B cell (primary cell): ENCODE data around the gene KRTAP21-1. TPM values are rescaled to one million over a fixed set of nuclear protein-coding genes. Genes with fewer than 3 reads are reported as not detected.

Source experiments
- ATAC-seq: fragments of 200-7000 bp; cut with Tn5 transposase; one replicate; pipeline ENCODE4 v1.10.0; 2021; ENCODE audit warnings: low read depth, mild to moderate bottlenecking, moderate number of reproducible peaks, moderate library complexity
- CTCF ChIA-PET: fragments of 350-600 bp; sonication (Branson Sonifier 250); formaldehyde crosslinking; loops from one replicate; lab custom pipeline; 2021; ENCODE audit warnings: antibody characterized with exemption, inconsistent platforms; lab: Charles Lee
- POLR2A ChIA-PET: fragments of 350-600 bp; sonication (Branson Sonifier 250); formaldehyde crosslinking; loops from one replicate; lab custom pipeline; 2021; ENCODE audit warnings: antibody characterized with exemption; lab: Charles Lee
- DNase-seq: peaks from one replicate; pipeline ENCODE4 v3.0.0; 2013
- H2AFZ ChIP-seq: 2 replicates; pipeline ENCODE4 v1.6.1; 2012; ENCODE audit warnings: mild to moderate bottlenecking, low read depth, low read length; ENCODE audit not compliant: insufficient read depth, poor library complexity, severe bottlenecking
- H3K27ac ChIP-seq, 2 donors: 1 replicate in 1 of 2; 2 replicates in 1 of 2; pipeline ENCODE4 v1.5.1; 2012 to 2013; ENCODE audit warnings: low read length in 2 of 2, mild to moderate bottlenecking in 2 of 2, moderate library complexity in 1 of 2
- H3K27me3 ChIP-seq, 4 experiments: fragments of 200-600 bp in 1 of 4; sonication (generic) in 1 of 4; replicated peaks in 1 of 4; 1 replicate in 2 of 4; 2 replicates in 2 of 4; pipeline versions ENCODE4 v1.6.1 to v1.7.0; 2013 to 2016; ENCODE audit warnings: low read length in 3 of 4, mild to moderate bottlenecking in 2 of 4, mixed read lengths in 1 of 4, moderate library complexity in 1 of 4; ENCODE audit not compliant: insufficient read depth in 4 of 4, control insufficient read depth in 3 of 4; ENCODE audit errors: control extremely low read depth in 1 of 4
- H3K36me3 ChIP-seq, 2 experiments: replicated peaks in 1 of 2; 1 replicate in 1 of 2; 2 replicates in 1 of 2; pipeline versions ENCODE4 v1.6.1 to v1.7.1; 2013; ENCODE audit warnings: low read length in 1 of 2; ENCODE audit not compliant: insufficient read depth in 2 of 2, control insufficient read depth in 1 of 2; ENCODE audit errors: control extremely low read depth in 1 of 2, extremely low read depth in 1 of 2
- H3K4me1 ChIP-seq, 2 donors: fragments of 200-600 bp in 1 of 2; sonication (generic) in 1 of 2; 1 replicate in 1 of 2; 2 replicates in 1 of 2; pipeline versions ENCODE4 v1.5.1 to v1.6.1; 2013 to 2017; ENCODE audit warnings: low read length in 2 of 2; ENCODE audit not compliant: control insufficient read depth in 2 of 2, insufficient read depth in 2 of 2
- H3K4me2 ChIP-seq: replicated peaks from 2 replicates; pipeline ENCODE3; 2012; ENCODE audit warnings: mild to moderate bottlenecking, low read depth, low read length; ENCODE audit not compliant: poor library complexity, severe bottlenecking
- H3K4me3 ChIP-seq, 5 experiments: fragments of 200-600 bp in 1 of 5; sonication (generic) in 1 of 5; 1 replicate in 3 of 5; 2 replicates in 2 of 5; pipeline versions ENCODE4 v1.5.1 to v1.7.0; 2011 to 2016; ENCODE audit warnings: low read length in 4 of 5, mild to moderate bottlenecking in 4 of 5, low read depth in 2 of 5, control low read depth in 1 of 5, moderate library complexity in 1 of 5; ENCODE audit not compliant: insufficient read depth in 1 of 5; ENCODE audit errors: control extremely low read depth in 1 of 5, extremely low read depth in 1 of 5
- H3K79me2 ChIP-seq: fragments of 200-600 bp; sonication (generic); one replicate; pipeline ENCODE4 v1.6.0; 2016; ENCODE audit warnings: low read length; ENCODE audit not compliant: control insufficient read depth, insufficient read depth
- H3K9ac ChIP-seq: fragments of 200-600 bp; sonication (generic); 2 replicates; pipeline ENCODE4 v1.6.1; 2017; ENCODE audit warnings: mild to moderate bottlenecking, low read length, moderate library complexity
- H3K9me3 ChIP-seq, 3 donors: one replicate each; pipeline versions ENCODE4 v1.6.1 to v1.7.1; 2013; ENCODE audit warnings: low read length in 2 of 3; ENCODE audit not compliant: control insufficient read depth in 2 of 3, insufficient read depth in 1 of 3; ENCODE audit errors: control extremely low read depth in 1 of 3
- H4K20me1 ChIP-seq: 2 replicates; pipeline ENCODE4 v1.6.0; 2012; ENCODE audit warnings: mild to moderate bottlenecking, low read length; ENCODE audit not compliant: insufficient read depth, control insufficient read depth, poor library complexity, severe bottlenecking
- H3K27ac Mint-ChIP-seq: one replicate; pipeline ENCODE4 v1.8.0; 2021; ENCODE audit warnings: mixed read lengths
- H3K27me3 Mint-ChIP-seq: one replicate; pipeline ENCODE4 v1.8.0; 2021; ENCODE audit warnings: mixed read lengths
- H3K4me1 Mint-ChIP-seq: one replicate; pipeline ENCODE4 v1.8.0; 2021; ENCODE audit warnings: mixed read lengths
- H3K4me3 Mint-ChIP-seq: one replicate; pipeline ENCODE4 v1.8.0; 2021; ENCODE audit warnings: mixed read lengths
- H3K9me3 Mint-ChIP-seq: one replicate; pipeline ENCODE4 v1.8.0; 2022; ENCODE audit warnings: mixed read lengths; ENCODE audit not compliant: insufficient read depth
- EZH2 ChIP-seq: IDR thresholded peaks from 2 replicates; pipeline ENCODE4 v1.6.1; 2012; ENCODE audit warnings: borderline replicate concordance, low read depth, mild to moderate bottlenecking, moderate library complexity, low read length; ENCODE audit not compliant: insufficient read depth, poor library complexity, severe bottlenecking
- WGBS: methylation state at CpG from one replicate; pipeline ENCODE4 v1.1.5; 2013; ENCODE audit warnings: missing lambda C conversion rate; ENCODE audit not compliant: insufficient coverage; 5-methylcytosine and 5-hydroxymethylcytosine counted together
- intact Hi-C: fragments of 100-400 bp; cut with micrococcal nuclease; formaldehyde crosslinking; loops from one replicate; pipeline ENCODE4 v1.10.0; 2022
- polyA plus RNA-seq: library from polyadenylated mRNA; depleted of rRNA; stranded (reverse); fragments of >200 nt; gene quantifications from 2 replicates; pipeline ENCODE4 v1.2.3, GENCODE V29; 2012
- total RNA-seq, 2 donors: library from RNA; stranded (reverse); fragments of 120-200 nt in 1 of 2; gene quantifications; 1 replicate in 1 of 2; 2 replicates in 1 of 2; pipeline versions ENCODE4 v1.2.3 to v1.2.4, GENCODE V29; 2013 to 2022
- TF ChIP-seq, protein P1 (sequence below): fragments of 200-600 bp; IDR thresholded peaks from one replicate; pipeline ENCODE4 v1.8.0; 2022; ENCODE audit warnings: antibody characterized with exemption, mild to moderate bottlenecking

Gene KRTAP21-1
- total and polyA plus RNA-seq, 2 donors (not counting 1 experiment from before 2014, with no cell fraction given) = not detected

DNA sequence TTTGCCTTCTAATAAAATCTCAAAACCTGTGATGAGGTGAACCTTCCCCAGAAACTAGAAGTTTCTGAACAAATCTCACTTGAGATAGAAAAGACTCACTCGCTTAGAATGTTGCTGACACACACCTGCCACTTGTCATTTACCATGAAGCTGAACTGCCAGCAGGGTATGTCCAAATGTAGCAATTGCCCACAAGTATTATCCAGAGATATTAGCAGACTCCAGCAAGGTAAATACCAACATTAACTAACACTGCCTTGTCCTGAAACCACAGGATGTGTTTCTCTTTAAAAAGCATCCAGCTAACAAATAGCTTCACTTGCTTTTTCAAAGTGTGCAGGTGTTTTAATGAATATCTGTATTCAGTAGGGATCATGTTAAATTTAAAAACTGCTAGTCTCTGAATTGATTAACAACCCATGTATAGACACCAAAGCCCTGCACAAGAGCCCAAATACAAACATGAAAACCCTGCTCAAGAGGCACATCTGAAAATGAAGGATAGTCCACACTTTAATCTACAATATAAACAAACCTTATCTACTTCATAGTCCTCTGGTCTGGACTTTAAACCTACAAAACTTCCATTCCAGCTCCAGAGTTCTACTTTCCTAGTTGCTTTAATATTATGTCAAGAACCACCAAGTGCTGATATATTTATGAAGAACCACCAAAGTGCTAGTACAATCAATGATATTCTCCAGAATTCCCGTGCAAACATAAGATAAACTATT, 38.5 kb upstream of the KRTAP21-1 start:
- no peaks in the 10 kb centered on the region for H3K9me3 ChIP-seq
- H3K27ac ChIP-seq = no peak overlapping the region
- POLR2A ChIA-PET = no interaction called here
- no peak for ATAC-seq
- CTCF ChIA-PET = no interaction called here
- H3K27me3 ChIP-seq = no peaks in the 10 kb centered on the region
- H3K79me2 ChIP-seq = no peaks in the 10 kb centered on the region
- H3K9ac ChIP-seq = no peak overlapping the region
- no peaks in the 10 kb centered on the region for H3K27me3 Mint-ChIP-seq
- no peak overlapping the region for H3K27ac Mint-ChIP-seq
- TF ChIP-seq, protein P1, sequence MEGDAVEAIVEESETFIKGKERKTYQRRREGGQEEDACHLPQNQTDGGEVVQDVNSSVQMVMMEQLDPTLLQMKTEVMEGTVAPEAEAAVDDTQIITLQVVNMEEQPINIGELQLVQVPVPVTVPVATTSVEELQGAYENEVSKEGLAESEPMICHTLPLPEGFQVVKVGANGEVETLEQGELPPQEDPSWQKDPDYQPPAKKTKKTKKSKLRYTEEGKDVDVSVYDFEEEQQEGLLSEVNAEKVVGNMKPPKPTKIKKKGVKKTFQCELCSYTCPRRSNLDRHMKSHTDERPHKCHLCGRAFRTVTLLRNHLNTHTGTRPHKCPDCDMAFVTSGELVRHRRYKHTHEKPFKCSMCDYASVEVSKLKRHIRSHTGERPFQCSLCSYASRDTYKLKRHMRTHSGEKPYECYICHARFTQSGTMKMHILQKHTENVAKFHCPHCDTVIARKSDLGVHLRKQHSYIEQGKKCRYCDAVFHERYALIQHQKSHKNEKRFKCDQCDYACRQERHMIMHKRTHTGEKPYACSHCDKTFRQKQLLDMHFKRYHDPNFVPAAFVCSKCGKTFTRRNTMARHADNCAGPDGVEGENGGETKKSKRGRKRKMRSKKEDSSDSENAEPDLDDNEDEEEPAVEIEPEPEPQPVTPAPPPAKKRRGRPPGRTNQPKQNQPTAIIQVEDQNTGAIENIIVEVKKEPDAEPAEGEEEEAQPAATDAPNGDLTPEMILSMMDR = no peak
- TF ChIP-seq EZH2 = no peak
- no peaks in the 10 kb centered on the region for H4K20me1 ChIP-seq
- WGBS = 100% methylated on average over 1 of the region's 2 CpGs
- H3K4me3 Mint-ChIP-seq = no peak overlapping the region
- peaks cover 2% of the 10 kb centered on the region for H3K9me3 Mint-ChIP-seq
- H3K4me3 ChIP-seq = no peak overlapping the region
- H3K36me3 ChIP-seq = no peaks in the 10 kb centered on the region
- no peaks in the 10 kb centered on the region for H3K4me1 Mint-ChIP-seq
- no peaks in the 10 kb centered on the region for H3K4me1 ChIP-seq
- no peak overlapping the region for H3K4me2 ChIP-seq
- H2AFZ ChIP-seq = no peak overlapping the region
- DNase-seq = no peak
- intact Hi-C loops = no loop called here

DNA sequence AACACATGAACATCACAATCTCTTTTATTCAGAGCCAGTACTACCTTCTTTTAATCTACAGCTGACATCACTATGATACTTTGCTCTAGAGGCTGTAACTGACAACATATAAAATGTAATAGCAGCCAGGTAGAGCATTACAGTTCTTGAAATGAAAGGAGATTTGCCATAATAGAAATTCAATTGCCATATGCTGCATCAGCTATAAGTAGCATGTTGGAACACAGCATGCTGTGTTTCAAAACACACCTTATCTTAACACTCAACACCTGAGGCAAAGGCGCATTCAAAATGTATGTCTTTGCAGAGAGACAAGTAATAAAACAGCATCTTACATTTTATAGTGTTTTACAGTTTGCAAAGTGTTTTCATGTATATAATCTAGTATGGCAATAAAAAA, 24.0 kb upstream of the KRTAP21-1 start:
- intact Hi-C loops = no loop called here
- no peak for TF ChIP-seq EZH2
- TF ChIP-seq, protein P1 = no peak
- Mint-ChIP-seq H3K4me1 (no peaks in the 10 kb centered on the region), H3K9me3 (peaks cover 2% of the 10 kb centered on the region), H3K4me3 (no peak overlapping the region), H3K27me3 (no peaks in the 10 kb centered on the region), H3K27ac (no peak overlapping the region)
- H2AFZ ChIP-seq = no peak overlapping the region
- H3K4me2 ChIP-seq = no peak overlapping the region
- no peaks in the 10 kb centered on the region for H3K79me2 ChIP-seq
- ATAC-seq (no peak), DNase-seq (no peak)
- no CpG with 5 or more reads among the region's 1 CpG for WGBS
- POLR2A ChIA-PET = no interaction called here
- H3K4me3 ChIP-seq = no peak overlapping the region
- no peak overlapping the region for H3K27ac ChIP-seq
- H3K9me3 ChIP-seq = no peaks in the 10 kb centered on the region
- H3K4me1 ChIP-seq = no peaks in the 10 kb centered on the region
- H3K36me3 ChIP-seq = no peaks in the 10 kb centered on the region
- no peaks in the 10 kb centered on the region for H4K20me1 ChIP-seq
- CTCF ChIA-PET = no interaction called here
- no peak overlapping the region for H3K9ac ChIP-seq
- H3K27me3 ChIP-seq = no peaks in the 10 kb centered on the region
